K562 (cell line): ENCODE data around the gene KBTBD6. TPM values are rescaled to one million over a fixed set of nuclear protein-coding genes. Genes with fewer than 3 reads are reported as not detected.
A peak's percentile ranks its signal among the peaks of the same experiment; 100 is the strongest.
"Not testable (repeated sequence)": the region's sequence is repeated elsewhere in the genome, so short reads cannot be mapped to it uniquely, and the experiment has no call there.

ENCODE experiments used
- ATAC-seq: fragments of 200-7000 bp; cut with Tn5 transposase; 3 replicates; pipeline ENCODE4 v1.9.1; 2020; ENCODE audit warnings: moderate library complexity
- BruUV-seq: library from RNA; stranded (reverse); fragments of 400-500 nt; replicated peaks from 2 replicates; lab custom pipeline; 2021; lab: Mats Ljungman, UMichigan
- CTCF ChIA-PET: fragments of 300-600 bp; formaldehyde crosslinking; extraction: SDS; loops from one replicate; lab custom pipeline; 2021; ENCODE audit warnings: low intra/inter-chr PET ratio; lab: Yijun Ruan, JAX
- POLR2A ChIA-PET: fragments of 300-600, 350-650 bp; sonication (Branson Sonifier 250); formaldehyde crosslinking; extraction: SDS; loops from one replicate; lab custom pipeline; 2021; ENCODE audit warnings: antibody characterized with exemption, inconsistent platforms; lab: Yijun Ruan, JAX
- DNase-seq, 4 experiments: peaks; one replicate each; pipeline versions ENCODE4 v3.0.0 to v3.0.0-alpha.2; 2011 to 2018; ENCODE audit warnings: low spot score in 3 of 4, mixed read lengths in 3 of 4; ENCODE audit errors: extremely low read depth in 1 of 4
- FAIRE-seq: peaks from 2 replicates; lab custom pipeline; 2011; peaks lifted over from hg19 to GRCh38; lab: Jason Lieb, UNC
- H2AFZ ChIP-seq: 2 replicates; pipeline ENCODE4 v1.6.0; 2011; ENCODE audit warnings: low read depth, low read length, control low read depth, inconsistent platforms
- H3K27ac ChIP-seq: fragments of 200-600 bp; 3 replicates; pipeline ENCODE4 v1.8.0; 2011; ENCODE audit warnings: low read depth, mild to moderate bottlenecking, control low read depth, inconsistent platforms, low read length, moderate library complexity, mixed read lengths; ENCODE audit errors: extremely low read depth
- H3K27me3 ChIP-seq, 2 experiments: fragments of 300-600 bp in 1 of 2; 2 replicates in 1 of 2; 3 replicates in 1 of 2; pipeline versions ENCODE4 v1.6.0 to v1.8.0; 2011; ENCODE audit warnings: inconsistent platforms in 2 of 2, low read length in 2 of 2, mild to moderate bottlenecking in 1 of 2, mixed read lengths in 1 of 2, moderate library complexity in 1 of 2; ENCODE audit not compliant: control insufficient read depth in 2 of 2, insufficient read depth in 2 of 2
- H3K36me3 ChIP-seq: fragments of 300-600 bp; 3 replicates; pipeline ENCODE4 v1.8.0; 2011; ENCODE audit warnings: mild to moderate bottlenecking, low read length, inconsistent platforms; ENCODE audit not compliant: control insufficient read depth, insufficient read depth
- H3K4me1 ChIP-seq, 2 experiments: fragments of 200-600 bp in 1 of 2; replicated peaks in 1 of 2; 2 replicates in 1 of 2; 3 replicates in 1 of 2; pipeline versions ENCODE4 v1.5.1 to v1.8.0; 2011; ENCODE audit warnings: inconsistent platforms in 2 of 2, low read length in 2 of 2, mild to moderate bottlenecking in 1 of 2, mixed read lengths in 1 of 2, moderate library complexity in 1 of 2; ENCODE audit not compliant: control insufficient read depth in 2 of 2, insufficient read depth in 2 of 2
- H3K4me2 ChIP-seq: 2 replicates; pipeline ENCODE4 v1.6.1; 2011; ENCODE audit warnings: low read length, control low read depth, inconsistent platforms, mixed read lengths; ENCODE audit not compliant: insufficient read depth
- H3K4me3 ChIP-seq: fragments of 200-600 bp; sonication (generic), shearing (Covaris generic); 2 replicates; pipeline ENCODE4 v1.5.1; 2016; ENCODE audit warnings: control low read depth, inconsistent platforms
- H3K79me2 ChIP-seq: fragments of 200-600 bp; 3 replicates; pipeline ENCODE4 v1.8.0; 2011; ENCODE audit warnings: low read length, inconsistent platforms; ENCODE audit not compliant: control insufficient read depth, insufficient read depth
- H3K9ac ChIP-seq, 2 experiments: 2 replicates each; pipeline versions ENCODE4 v1.6.0 to v1.6.1; 2011; ENCODE audit warnings: low read depth in 2 of 2, low read length in 2 of 2, control low read depth in 1 of 2, inconsistent platforms in 1 of 2, mild to moderate bottlenecking in 1 of 2, mixed read lengths in 1 of 2; ENCODE audit not compliant: insufficient read depth in 1 of 2
- H3K9me1 ChIP-seq: one replicate; pipeline ENCODE4 v1.6.0; 2011; ENCODE audit warnings: inconsistent platforms, mild to moderate bottlenecking, low read length, moderate library complexity; ENCODE audit not compliant: control insufficient read depth, insufficient read depth
- H3K9me3 ChIP-seq: replicated peaks from 2 replicates; pipeline ENCODE4 v1.5.1; 2011; ENCODE audit warnings: low read depth, low read length, inconsistent platforms; ENCODE audit not compliant: control insufficient read depth, insufficient read depth
- H4K20me1 ChIP-seq: replicated peaks from 2 replicates; pipeline ENCODE4 v1.6.1; 2011; ENCODE audit warnings: low read length, inconsistent platforms, mixed read lengths; ENCODE audit not compliant: control insufficient read depth, insufficient read depth
- CBFA2T3 ChIP-seq: fragments of 450-650 bp; IDR thresholded peaks from 2 replicates; pipeline ENCODE4 v1.6.1; 2017
- DPF2 ChIP-seq: fragments of 450-650 bp; IDR thresholded peaks from 2 replicates; pipeline ENCODE4 v1.6.1; 2016
- NCOR1 ChIP-seq: fragments of 450-650 bp; IDR thresholded peaks from 2 replicates; pipeline ENCODE4 v1.6.1; 2016; ENCODE audit warnings: mild to moderate bottlenecking, moderate library complexity
- NR2C1 ChIP-seq, 2 experiments: fragments of 450-650 bp; IDR thresholded peaks; 2 replicates each; pipeline ENCODE4 v1.6.1; 2017; ENCODE audit warnings: mild to moderate bottlenecking in 2 of 2, antibody characterized with exemption in 1 of 2, inconsistent platforms in 1 of 2, missing compliant biosample characterization in 1 of 2, missing genetic modification characterization in 1 of 2
- NR2C2 ChIP-seq, 2 experiments: fragments of 200-800 bp in 1 of 2; sonication (Bioruptor generic) in 1 of 2; sonication (generic) in 1 of 2; formaldehyde crosslinking in 1 of 2; IDR thresholded peaks; 2 replicates each; pipeline versions ENCODE4 v1.6.1 to v1.8.0; 2016 to 2022; ENCODE audit warnings: mild to moderate bottlenecking in 1 of 2, missing compliant biosample characterization in 1 of 2, missing genetic modification characterization in 1 of 2, missing genetic modification reagents in 1 of 2
- WGBS: fragments of 100-300 bp; shearing (Covaris generic); methylation state at CpG from one replicate; pipeline ENCODE4 v1.1.6; 2016; ENCODE audit warnings: low coverage, mixed read lengths; ENCODE audit not compliant: insufficient coverage; ENCODE audit errors: missing lambda C conversion rate; 5-methylcytosine and 5-hydroxymethylcytosine counted together
- in situ Hi-C: fragments of 300-500 bp; cut with MboI; formaldehyde crosslinking; loops from 4 replicates; pipeline ENCODE4 v1.15.0; 2018; ENCODE audit warnings: inconsistent platforms, mixed read lengths
- intact Hi-C: fragments of 100-400 bp; cut with micrococcal nuclease; formaldehyde crosslinking; loops from 2 replicates; pipeline ENCODE4 v1.14.2; 2022
- polyA plus RNA-seq, 8 experiments: library from polyadenylated mRNA; depleted of rRNA in 4 of 8; stranded (reverse) in 5 of 8; unstranded in 3 of 8; fragments of >200 nt; fragmentation: Nextera tagmentation in 2 of 8; fragmentation: Illumina TruSeq in 1 of 8; extraction: Ambion mirVana in 2 of 8; extraction: Trizol in 1 of 8; gene quantifications; 2 replicates each; pipeline versions ENCODE4 v1.2.1 to v1.2.3, GENCODE V29; 2011 to 2014; ENCODE audit warnings: inconsistent platforms in 1 of 8, missing spikeins in 1 of 8
- total RNA-seq, 7 experiments: library from RNA; depleted of rRNA in 6 of 7; stranded (reverse); fragments of >200 nt in 6 of 7; fragmentation: Illumina TruSeq in 2 of 7; extraction: Trizol in 2 of 7; gene quantifications; 2 replicates each; pipeline versions ENCODE4 v1.2.1 to v1.2.3, GENCODE V29; 2011 to 2021; ENCODE audit warnings: low replicate concordance in 1 of 7

The KBTBD6 gene
- total and polyA plus RNA-seq, 9 of the 15 experiments (the other 6 are each of a cell fraction or from before 2014, with no cell fraction given): 1.9 to 4.9 (median 3.2) TPM

- H3K27me3 ChIP-seq; BruUV-seq; CTCF ChIA-PET; H2AFZ ChIP-seq; H4K20me1 ChIP-seq; H3K9me1 ChIP-seq; POLR2A ChIA-PET; H3K36me3 ChIP-seq; H3K9me3 ChIP-seq; TF ChIP-seq NR2C2 (CRISPR knock-in tag; IDR thresholded peaks at IDR 0.05): not testable (repeated sequence)
- H3K4me3 ChIP-seq: peak overlapping the region; percentile 54
- peaks cover 11 to 12% of the 10 kb centered on the region in 2 experiments; a peak in 4 of 5 replicates for H3K4me1 ChIP-seq
- intact Hi-C loops: loop anchor here (5.0 kb wide), 2 partner anchors 54 to 69 kb away; partner anchors contain the start of gene WBP4
- H3K4me2 ChIP-seq: peak overlapping the region; percentile 68
- H3K79me2 ChIP-seq: peaks cover 57% of the 10 kb centered on the region
- peak overlapping the region; percentile 59 for H3K27ac ChIP-seq
- in situ Hi-C loops: loop anchor here (5.0 kb wide), 1 partner anchor 61 kb away; the partner anchor contains the start of gene KBTBD7
- ATAC-seq (peak; percentile 58), FAIRE-seq (peak; percentile 91), DNase-seq (peak in 3 of 4 experiments; percentile 11 to 75 (median 26))
- WGBS: 0% methylated on average over 4 of the region's 4 CpGs
- TF ChIP-seq NR2C2 (tag; IDR thresholded peaks at IDR 0.05) (0 out of 2 replicates have a peak, but pooled peaks have one; percentile 39), NCOR1 (peak; percentile 14; the same call in 1 of the 2 replicates), NR2C1 (IDR thresholded peaks at IDR 0.05) (peak; percentile 67), NR2C1 (tag; IDR thresholded peaks at IDR 0.05) (peak; percentile 67; the same call in 1 of the 2 replicates), CBFA2T3 (peak; percentile 53; the same call in 1 of the 2 replicates), DPF2 (peak; percentile 30; the same call in 1 of the 2 replicates)
- peak overlapping the region; percentile 53 to 66; a peak in 3 of 4 replicates for H3K9ac ChIP-seq
These were observed 1.4 kb downstream of the KBTBD6 start for GRCh38 chr13:41131189-41131588.
